ENCODE results near the gene ADAMTSL3.
"Not testable (repeated sequence)": the region's sequence is repeated elsewhere in the genome, so short reads cannot be mapped to it uniquely, and the experiment has no call there.

- TF ChIP-seq CTCF (conservative IDR thresholded peaks at IDR 0.05 in 1 of 2, IDR thresholded peaks at IDR 0.05 in 1 of 2; ENCODE audit: low read depth in 1 of 2, low read length in 2 of 2); EZH2 (IDR thresholded peaks at IDR 0.05; ENCODE audit: low read length, missing control alignments): not testable (repeated sequence)
These were observed 388.6 kb downstream of the ADAMTSL3 start for GRCh38 chr15:84042434-84043056.
